Pulmonary artery endothelial cell (primary cell): Measurements from ENCODE around the gene TMEM18. TPM values are rescaled to one million over a fixed set of nuclear protein-coding genes. Genes with fewer than 3 reads are reported as not detected.

ENCODE experiments used
- DNase-seq: peaks from one replicate; pipeline ENCODE4 v3.0.0-alpha.2; 2011; ENCODE audit warnings: low read depth, low spot score
- total RNA-seq: library from RNA; depleted of rRNA; stranded (reverse); fragments of >200 nt; gene quantifications from 2 replicates; pipeline ENCODE4 v1.2.3, GENCODE V29; 2014

TMEM18 gene
- total RNA-seq, 1 donor from 2014 or later = 13.9 TPM

GRCh38 chr2:635687-636621, 41.3 kb downstream of the TMEM18 start:
- no peak for DNase-seq

GRCh38 chr2:634636-635388, 42.4 kb downstream of the TMEM18 start:
- no peak for DNase-seq

- no peak for DNase-seq
Measured at GRCh38 chr2:634041-634440, 43.2 kb downstream of the TMEM18 start.

- no peak for DNase-seq
Measured at GRCh38 chr2:633371-633770, 43.8 kb downstream of the TMEM18 start.

GRCh38 chr2:632471-632870, 44.7 kb downstream of the TMEM18 start:
- no peak for DNase-seq

- no peak for DNase-seq
Measured at GRCh38 chr2:631741-632140, 45.5 kb downstream of the TMEM18 start.

- no peak for DNase-seq
Measured at GRCh38 chr2:630451-631320, 46.5 kb downstream of the TMEM18 start.

- no peak for DNase-seq
Measured at GRCh38 chr2:629961-630360, 47.2 kb downstream of the TMEM18 start.

- no peak for DNase-seq
Measured at GRCh38 chr2:628651-629050, 48.6 kb downstream of the TMEM18 start.

- no peak for DNase-seq
Measured at GRCh38 chr2:627926-628560, 49.2 kb downstream of the TMEM18 start.

- no peak for DNase-seq
Measured at GRCh38 chr2:627340-627709, 49.9 kb downstream of the TMEM18 start.

- no peak for DNase-seq
Measured at GRCh38 chr2:626491-627339, 50.5 kb downstream of the TMEM18 start.

- no peak for DNase-seq
Measured at GRCh38 chr2:625415-626333, 51.5 kb downstream of the TMEM18 start.

- DNase-seq = no peak
Measured at GRCh38 chr2:624551-625347, 52.5 kb downstream of the TMEM18 start.

GRCh38 chr2:624096-624495, 53.1 kb downstream of the TMEM18 start:
- DNase-seq = no peak

- DNase-seq = no peak
Measured at GRCh38 chr2:623130-623922, 53.9 kb downstream of the TMEM18 start.

GRCh38 chr2:622357-622756, 54.8 kb downstream of the TMEM18 start:
- DNase-seq = no peak
